ENCODE results near the gene FNDC5.

FNDC5 gene

DNA sequence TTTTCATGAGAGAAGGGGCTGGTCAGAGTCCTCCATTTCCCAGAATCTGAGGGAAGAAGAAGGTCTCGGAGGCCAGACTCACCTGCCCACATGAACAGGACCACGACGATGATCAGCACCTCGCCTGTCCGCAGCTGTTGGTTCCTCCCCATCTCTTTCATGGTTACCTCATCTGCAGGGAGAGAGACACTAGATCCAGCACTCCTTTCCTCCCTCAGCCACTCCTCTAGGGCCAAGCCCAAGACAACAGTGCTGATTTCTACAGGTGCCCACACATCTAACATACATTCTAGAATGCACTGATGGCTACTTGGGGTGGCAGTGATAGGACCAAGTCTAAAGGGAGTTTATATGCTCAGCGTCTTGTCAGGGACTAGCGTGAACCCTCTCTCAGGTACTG, 3.0 kb downstream of the FNDC5 start:
- TF ChIP-seq, protein P1, sequence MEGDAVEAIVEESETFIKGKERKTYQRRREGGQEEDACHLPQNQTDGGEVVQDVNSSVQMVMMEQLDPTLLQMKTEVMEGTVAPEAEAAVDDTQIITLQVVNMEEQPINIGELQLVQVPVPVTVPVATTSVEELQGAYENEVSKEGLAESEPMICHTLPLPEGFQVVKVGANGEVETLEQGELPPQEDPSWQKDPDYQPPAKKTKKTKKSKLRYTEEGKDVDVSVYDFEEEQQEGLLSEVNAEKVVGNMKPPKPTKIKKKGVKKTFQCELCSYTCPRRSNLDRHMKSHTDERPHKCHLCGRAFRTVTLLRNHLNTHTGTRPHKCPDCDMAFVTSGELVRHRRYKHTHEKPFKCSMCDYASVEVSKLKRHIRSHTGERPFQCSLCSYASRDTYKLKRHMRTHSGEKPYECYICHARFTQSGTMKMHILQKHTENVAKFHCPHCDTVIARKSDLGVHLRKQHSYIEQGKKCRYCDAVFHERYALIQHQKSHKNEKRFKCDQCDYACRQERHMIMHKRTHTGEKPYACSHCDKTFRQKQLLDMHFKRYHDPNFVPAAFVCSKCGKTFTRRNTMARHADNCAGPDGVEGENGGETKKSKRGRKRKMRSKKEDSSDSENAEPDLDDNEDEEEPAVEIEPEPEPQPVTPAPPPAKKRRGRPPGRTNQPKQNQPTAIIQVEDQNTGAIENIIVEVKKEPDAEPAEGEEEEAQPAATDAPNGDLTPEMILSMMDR (conservative IDR thresholded peaks at IDR 0.05; ENCODE audit: low read depth) = no peak
- DNase-seq (ENCODE audit: low spot score) = no peak
- no peak overlapping the region for H3K27ac ChIP-seq
- CTCF ChIA-PET = no interaction called here
- POLR2A ChIA-PET (ENCODE audit: low non-redundant PET) = no interaction called here

DNA sequence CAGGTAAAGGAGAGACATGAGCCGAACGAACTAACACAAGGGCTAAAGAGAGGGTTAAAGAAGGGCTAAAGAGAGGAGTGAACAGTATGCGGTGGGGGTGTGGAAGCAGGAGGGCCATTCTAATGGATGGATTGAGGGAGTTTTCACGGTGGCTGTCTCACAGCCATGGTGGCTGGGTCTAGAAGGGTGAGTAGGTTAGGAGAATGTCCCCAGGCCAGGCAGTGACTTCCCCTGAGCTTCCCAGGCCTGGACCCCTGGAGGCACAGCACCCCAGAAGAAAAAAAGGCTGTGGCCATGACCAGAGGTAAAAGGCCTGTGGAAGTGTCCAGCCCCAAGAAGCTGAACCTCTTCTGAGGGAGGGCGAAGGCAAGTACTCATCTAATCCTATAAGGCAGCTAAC, 3.6 kb downstream of the FNDC5 start:
- DNase-seq (ENCODE audit: low spot score) = no peak
- no peak overlapping the region for H3K27ac ChIP-seq
- POLR2A ChIA-PET (ENCODE audit: low non-redundant PET) = no interaction called here
- CTCF ChIA-PET = interaction anchor here (0.7 to 0.8 kb wide), 3 partner anchors 10 to 466 kb away, joined by 3 to 4 read pairs (median 3); no protein-coding TSS in a partner anchor
- TF ChIP-seq, protein P1 (conservative IDR thresholded peaks at IDR 0.05; ENCODE audit: low read depth) = no peak

DNA sequence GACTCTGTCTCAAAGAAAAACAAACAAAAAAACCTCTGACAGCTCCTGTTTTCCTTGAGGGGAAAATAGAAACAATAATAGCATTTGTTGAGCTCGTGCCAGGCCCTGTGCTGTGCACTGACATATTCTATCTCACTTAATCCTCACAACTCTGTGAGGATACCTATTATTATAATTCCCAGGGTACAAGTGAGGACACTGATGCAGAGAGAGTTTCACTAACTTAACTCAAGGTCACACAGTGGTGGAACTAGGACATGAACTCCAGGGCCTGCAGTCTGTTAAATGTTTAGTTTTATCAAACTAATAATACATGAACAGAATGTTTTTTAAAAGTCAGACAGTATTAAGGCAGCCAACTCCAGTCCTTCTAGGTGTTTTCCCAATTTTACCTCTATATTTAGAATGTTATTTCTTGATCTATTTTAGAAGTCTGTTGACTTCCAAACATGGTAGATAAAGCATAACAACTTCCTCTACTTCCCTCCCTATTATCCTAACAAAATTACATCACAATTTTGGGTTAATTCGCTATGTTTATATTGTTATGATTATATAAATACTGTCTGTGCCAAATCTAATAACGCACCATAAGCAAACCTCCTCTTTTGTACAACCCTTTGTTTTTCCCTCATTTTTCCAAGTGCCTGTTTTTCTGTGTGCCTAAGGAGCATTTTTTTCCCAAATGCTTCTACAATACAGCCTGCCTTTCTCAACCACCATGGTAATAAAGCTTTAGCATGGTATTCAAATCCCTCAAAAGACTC, 4.9 kb downstream of the FNDC5 start:
- CTCF ChIA-PET = interaction anchor here (0.6 to 0.7 kb wide), 2 partner anchors 14 to 29 kb away, joined by 4 to 5 read pairs; no protein-coding TSS in a partner anchor
- TF ChIP-seq, protein P1 (conservative IDR thresholded peaks at IDR 0.05; ENCODE audit: low read depth) = no peak
- DNase-seq (ENCODE audit: low spot score) = no peak
- POLR2A ChIA-PET (ENCODE audit: low non-redundant PET) = interaction anchor here (0.6 kb wide), 1 partner anchor 66 kb away, joined by 3 read pairs; no protein-coding TSS in a partner anchor
- H3K27ac ChIP-seq = no peak overlapping the region

DNA sequence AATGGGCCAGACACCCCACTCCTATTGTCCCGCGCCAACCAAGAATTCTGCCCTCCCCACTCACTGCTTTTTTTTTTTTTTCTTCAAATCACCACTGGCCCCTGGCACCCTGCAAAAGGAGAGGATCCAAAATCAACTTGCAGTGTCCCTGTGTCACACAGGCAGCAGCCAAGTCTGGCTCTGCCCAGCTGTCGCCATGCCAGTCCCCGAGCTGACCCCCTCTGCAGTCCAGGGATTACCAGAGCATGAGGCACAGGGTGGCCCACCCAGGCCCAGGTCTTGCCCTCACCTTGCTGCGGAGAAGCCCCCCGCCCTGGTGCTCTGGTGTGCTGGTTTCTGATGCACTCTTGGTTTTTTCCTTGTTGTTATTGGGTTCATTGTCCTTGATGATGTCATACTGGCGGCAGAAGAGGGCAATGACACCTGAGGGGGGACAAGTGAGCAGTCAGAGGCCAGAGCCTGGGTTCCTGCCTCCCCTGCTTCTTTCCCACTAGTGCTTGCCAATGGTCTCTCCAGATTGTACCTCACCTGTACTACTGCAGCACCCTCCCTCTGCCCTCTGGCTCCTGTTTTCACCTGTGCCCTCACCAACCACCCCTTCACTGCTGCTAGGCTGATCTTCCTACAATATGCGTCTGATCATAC, 6.2 kb downstream of the FNDC5 start:
- ChIA-PET POLR2A (ENCODE audit: low non-redundant PET) (no interaction called here), CTCF (no interaction called here)
- no peak overlapping the region for H3K27ac ChIP-seq
- TF ChIP-seq, protein P1 (conservative IDR thresholded peaks at IDR 0.05; ENCODE audit: low read depth) = no peak
- DNase-seq (ENCODE audit: low spot score) = no peak

DNA sequence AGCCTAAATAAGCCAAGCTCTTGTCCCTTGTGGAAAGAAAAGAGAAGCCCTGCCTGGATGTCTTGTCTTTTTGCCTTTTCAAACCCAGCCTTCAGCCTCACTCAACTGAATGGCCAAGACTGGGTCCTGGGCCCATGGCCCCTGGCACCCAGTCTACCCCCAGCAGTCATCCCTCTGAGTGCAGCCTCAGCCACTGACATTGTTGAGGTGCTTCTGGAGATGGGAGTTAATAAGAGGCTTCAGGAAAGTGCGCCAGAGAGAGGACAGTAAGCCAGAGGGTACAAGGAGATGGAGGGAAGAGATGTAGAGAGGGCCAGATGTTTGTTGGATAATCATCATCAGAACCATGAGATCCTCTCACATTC, 6.8 kb downstream of the FNDC5 start:
- CTCF ChIA-PET = interaction anchor here (0.5 kb wide), 1 partner anchor 10 kb away, joined by 4 read pairs; no protein-coding TSS in a partner anchor
- TF ChIP-seq, protein P1 (conservative IDR thresholded peaks at IDR 0.05; ENCODE audit: low read depth) = no peak
- no peak for DNase-seq (ENCODE audit: low spot score)
- POLR2A ChIA-PET (ENCODE audit: low non-redundant PET) = no interaction called here
- H3K27ac ChIP-seq = no peak overlapping the region

DNA sequence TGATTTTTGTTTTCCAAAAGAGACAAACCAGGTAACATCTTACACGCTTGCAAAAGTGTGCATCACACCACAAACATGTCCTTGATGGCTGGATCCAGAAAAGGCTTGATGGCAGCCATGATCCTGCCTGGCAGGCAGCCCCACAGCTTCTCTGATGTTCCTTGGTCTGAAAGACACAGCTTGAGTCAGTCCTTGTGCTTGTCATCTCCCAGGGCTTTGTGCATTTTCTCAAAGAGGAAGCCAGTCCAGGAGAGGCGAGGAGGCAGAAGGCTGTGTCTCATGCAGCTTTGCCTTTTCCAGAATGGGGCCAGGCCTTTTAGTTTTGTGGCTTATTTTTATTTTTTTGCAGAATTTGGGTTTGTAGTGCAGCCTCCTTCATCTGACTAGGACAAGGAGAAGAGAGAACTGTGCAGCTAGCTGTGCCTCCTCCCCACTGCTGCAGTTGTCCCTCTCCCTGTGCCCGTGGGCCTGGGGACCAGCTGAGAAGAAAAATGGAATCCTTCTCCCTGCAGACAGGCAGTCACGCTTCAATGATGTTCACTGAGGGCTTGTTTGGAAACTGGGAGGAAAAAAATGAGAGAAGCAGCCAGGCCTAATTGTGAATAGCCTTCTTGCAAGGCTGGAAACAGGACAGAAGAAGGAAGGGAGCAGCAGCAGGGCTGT, 7.4 kb downstream of the FNDC5 start:
- no peak overlapping the region for H3K27ac ChIP-seq
- ChIA-PET POLR2A (ENCODE audit: low non-redundant PET) (no interaction called here), CTCF (interaction anchor here (0.5 to 1.1 kb wide), 2 partner anchors 11 to 175 kb away, joined by 3 to 4 read pairs; no protein-coding TSS in a partner anchor)
- DNase-seq (ENCODE audit: low spot score) = no peak
- TF ChIP-seq, protein P1 (conservative IDR thresholded peaks at IDR 0.05; ENCODE audit: low read depth) = no peak

Measured in RWPE1 (cell line).